Stimulated activated CD8-positive, alpha-beta memory T cell treated with anti-CD3 and anti-CD28 coated beads, Interleukin-4, amount 100 ng/mL, for 48 hours (primary cell): ENCODE data around the gene NUP58.
"Not testable (repeated sequence)": the region's sequence is repeated elsewhere in the genome, so short reads cannot be mapped to it uniquely, and the experiment has no call there.

Experiments used
- DNase-seq: peaks from one replicate; pipeline ENCODE4 v3.0.0-alpha.2; 2020

Gene NUP58

GRCh38 chr13:25306671-25307464 lies 5.4 kb downstream of the NUP58 start:
- no peak for DNase-seq

DNA sequence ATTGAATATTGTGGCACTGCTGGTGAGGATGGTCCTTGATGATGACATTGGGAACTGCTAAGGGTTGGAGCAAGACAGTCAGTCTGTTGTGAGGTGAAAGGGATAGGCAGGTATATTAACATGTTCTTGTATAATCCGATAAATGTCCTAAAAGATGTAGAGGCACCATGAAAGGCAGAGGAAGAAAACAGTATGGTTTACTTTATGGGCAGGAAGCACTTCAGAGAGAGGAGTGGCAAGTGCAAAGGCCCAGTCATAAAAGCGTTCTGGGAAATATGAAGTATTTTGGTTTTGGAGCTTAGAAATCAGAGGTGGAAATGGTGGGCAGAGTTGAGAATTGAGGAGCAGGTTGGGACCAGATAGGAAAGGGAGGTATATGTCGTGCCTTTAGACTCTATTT lies 9.5 kb downstream of the NUP58 start:
- no peak for DNase-seq

DNA sequence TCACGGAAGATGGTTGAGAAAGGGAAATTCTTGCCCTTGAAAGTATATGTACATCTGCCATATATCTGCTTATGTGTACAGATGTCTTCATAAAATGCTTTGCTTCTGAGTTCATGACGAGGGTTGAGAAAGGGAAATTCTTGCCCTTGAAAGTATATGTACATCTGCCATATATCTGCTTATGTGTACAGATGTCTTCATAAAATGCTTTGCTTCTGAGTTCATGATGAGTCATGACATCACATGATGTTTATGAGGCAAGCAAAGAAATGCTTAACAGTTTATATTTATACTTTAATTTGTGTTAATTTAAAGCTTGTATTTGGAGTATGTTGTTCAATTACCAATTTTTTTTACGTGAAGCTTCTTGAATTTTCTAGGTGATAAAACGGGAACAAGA lies 17.5 kb downstream of the NUP58 start:
- not testable (repeated sequence) for DNase-seq

GRCh38 chr13:25319771-25320170 lies 18.3 kb downstream of the NUP58 start:
- no peak for DNase-seq

- DNase-seq, result no peak
These were observed 22.7 kb downstream of the NUP58 start for GRCh38 chr13:25324100-25324499.

GRCh38 chr13:25329706-25330105 lies 28.3 kb downstream of the NUP58 start:
- DNase-seq, result no peak

DNA sequence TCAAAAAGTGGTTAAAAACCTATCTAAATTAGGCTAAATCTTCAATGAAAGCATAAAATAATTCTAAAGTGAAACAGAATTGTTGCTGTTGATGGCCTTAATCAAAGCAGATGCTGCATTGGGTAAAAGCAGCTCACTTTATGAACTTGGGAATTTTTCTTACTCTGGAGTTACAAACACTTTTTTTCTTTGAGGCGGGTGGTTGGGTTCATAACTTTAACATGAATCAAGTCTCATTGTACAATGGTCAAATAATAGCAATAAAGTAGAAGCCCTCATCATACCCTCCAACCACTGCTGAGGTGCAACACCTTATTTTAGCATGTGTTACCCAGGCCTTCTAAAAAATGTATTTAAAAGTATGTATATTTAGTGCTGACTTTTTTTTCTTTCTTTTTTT lies 29.1 kb downstream of the NUP58 start:
- DNase-seq, result no peak

DNA sequence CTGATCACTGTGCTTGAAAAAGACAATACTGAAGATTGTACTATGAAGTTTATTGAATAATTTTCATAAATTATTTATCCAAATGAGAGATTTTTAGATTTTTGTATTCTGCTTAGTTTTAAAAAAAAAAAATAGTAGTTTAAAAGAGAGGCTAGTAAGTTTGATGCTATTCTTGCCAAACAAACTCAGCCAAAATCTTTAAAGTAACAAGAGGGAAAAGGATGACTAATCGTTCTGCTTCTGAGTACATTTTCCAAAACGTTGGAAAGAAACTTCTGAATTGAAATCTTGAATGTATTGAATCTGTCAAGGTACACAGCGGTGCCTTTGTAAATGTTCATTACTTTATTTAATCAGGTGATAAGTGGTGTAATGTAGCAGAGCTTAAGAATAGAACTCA lies 34.4 kb downstream of the NUP58 start:
- DNase-seq, result no peak

DNA sequence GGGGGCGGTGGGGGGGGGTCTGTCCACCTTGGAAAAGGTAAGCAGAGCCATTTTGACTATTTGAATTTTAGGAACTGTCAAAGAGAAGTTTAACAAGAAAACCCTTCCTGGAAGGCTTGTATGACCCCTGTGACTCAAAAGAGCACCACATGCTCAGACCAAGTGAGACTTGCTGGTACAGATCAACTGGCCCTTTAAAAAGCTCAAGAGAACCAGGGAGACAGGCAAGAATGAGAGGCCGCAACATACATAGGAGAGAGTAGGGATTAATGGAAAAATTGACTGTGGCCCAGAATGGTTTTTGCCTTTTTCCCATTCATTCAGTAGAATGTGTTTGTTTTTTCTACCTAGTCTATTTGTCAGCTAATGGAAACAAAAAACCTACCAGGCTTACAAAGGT lies 44.2 kb downstream of the NUP58 start:
- DNase-seq, result no peak

DNA sequence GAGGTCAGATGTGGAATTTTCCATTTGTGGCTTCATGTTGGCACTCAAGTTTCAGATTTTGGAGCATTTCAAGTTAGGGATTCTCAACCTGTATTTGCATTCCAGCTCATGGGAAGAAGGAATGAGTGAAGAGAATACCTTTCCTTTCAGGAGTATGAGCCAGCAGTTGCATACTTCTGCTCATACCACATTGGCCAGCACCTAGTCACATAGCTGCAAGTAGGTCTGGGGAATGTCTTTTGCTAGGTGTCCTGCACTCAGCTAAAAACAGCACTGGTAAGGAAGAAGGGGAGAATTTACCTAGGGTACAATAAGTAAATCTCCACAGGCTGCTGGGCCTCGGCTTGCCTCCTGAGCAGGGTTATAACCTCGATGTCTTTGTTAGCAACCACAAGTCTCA lies 45.7 kb downstream of the NUP58 start:
- no peak for DNase-seq

DNA sequence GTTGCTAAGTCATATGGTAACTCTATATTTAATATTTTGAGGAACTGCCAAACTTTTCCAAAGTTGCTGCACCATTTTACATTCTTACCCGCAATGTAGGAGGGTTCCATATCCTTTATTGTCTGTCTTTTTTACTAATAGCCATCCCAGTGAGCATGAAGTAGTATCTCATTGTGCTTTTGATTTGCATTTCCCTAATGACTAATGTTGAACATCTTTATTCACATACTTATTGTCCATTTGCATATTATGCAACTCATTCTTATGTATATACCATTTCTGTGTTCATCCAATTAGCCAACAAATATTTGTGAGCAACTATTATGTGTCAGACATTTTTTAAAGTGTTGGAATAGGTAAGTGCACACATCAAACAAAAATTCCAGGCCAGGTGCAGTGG lies 50.0 kb downstream of the NUP58 start:
- DNase-seq, result no peak

DNA sequence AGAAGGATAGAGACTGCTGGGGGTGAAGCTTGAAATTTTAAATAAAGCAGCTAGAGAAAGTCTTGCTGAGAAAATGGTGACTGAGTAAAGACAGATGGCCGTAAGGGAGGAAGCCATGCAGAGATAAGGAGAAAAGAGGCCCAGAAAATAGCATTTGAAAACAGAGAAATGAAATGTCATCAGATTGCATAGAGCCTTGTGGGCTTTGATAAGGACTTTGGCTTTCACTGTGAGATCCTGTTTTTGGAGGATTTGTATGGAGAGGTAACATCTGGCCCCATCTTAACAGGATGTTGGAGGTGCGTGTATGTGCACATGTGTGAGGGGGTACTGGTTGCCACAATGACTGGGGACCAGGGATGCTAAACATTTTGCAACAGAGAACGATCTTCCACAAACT lies 50.8 kb downstream of the NUP58 start:
- DNase-seq, result no peak

GRCh38 chr13:25352806-25353205 lies 51.4 kb downstream of the NUP58 start:
- no peak for DNase-seq

GRCh38 chr13:25353344-25353743 lies 51.9 kb downstream of the NUP58 start:
- DNase-seq, result no peak

GRCh38 chr13:25354377-25354776 lies 53.0 kb downstream of the NUP58 start:
- no peak for DNase-seq

DNA sequence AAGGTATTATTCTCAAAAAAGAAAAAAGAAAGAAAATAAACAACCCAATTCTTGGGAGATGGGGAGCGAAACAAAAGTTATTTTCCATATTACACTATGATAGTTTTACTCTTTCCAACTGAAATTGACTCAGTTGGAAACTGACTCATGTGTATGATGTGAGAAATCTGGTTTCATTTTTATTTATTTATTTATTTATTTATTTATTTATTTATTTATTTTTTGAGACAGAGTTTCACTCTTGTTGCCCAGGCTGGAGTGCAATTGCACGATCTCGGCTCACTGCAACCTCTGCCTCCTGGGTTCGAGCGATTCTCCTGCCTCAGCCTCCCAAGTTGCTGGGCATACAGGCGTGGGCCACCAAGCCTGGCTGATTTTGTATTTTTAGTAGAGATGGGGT lies 59.0 kb downstream of the NUP58 start:
- not testable (repeated sequence) for DNase-seq

GRCh38 chr13:25365720-25366235 lies 64.4 kb downstream of the NUP58 start:
- no peak for DNase-seq

- DNase-seq, result no peak
These were observed 69.9 kb downstream of the NUP58 start for GRCh38 chr13:25371158-25371874.

GRCh38 chr13:25371875-25372283 lies 70.5 kb downstream of the NUP58 start, which contains the start of gene ATP8A2:
Gene ATP8A2, plus strand, starts transcription at chr13:25371974. Its CDS starts 239 bp downstream, at chr13:25372213.
- no peak for DNase-seq

DNA sequence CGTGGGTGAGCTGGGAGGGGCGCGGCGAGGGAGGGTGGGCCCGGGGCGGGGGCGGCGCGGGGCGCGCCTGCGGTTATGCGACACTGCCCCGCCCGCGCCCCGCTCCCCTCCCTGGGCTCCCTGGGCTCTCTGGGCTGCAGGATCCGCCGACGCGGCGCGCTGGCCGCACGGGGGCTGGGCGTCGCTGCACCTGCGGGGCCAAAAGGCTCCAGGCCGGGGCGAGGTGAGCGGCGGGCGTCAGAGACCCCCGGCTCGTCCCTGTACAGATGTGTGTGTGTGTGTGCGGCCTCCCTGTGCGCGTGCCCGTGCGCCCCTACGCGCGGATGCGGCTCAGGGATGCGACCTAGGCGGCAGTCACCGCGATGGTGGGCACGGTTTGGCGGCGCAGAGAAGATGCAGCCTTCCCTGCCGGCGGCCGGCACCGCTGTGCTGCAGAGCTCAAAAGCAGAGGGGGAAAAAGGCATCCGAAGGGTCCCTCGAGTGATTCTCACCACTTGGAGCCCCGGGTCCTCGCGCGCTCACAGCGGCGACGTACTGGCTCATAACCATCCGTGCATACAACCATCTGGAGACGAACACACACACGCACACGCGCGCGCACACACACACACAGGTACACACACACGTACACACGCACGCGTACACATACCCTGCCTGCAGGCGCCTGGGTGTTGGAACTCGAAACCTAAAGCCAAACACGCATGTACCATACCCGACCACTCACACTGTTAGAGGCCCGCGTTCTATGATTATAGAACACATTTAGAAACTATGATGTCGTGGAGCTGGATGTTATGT lies 71.1 kb downstream of the NUP58 start:
- DNase-seq, result no peak

DNA sequence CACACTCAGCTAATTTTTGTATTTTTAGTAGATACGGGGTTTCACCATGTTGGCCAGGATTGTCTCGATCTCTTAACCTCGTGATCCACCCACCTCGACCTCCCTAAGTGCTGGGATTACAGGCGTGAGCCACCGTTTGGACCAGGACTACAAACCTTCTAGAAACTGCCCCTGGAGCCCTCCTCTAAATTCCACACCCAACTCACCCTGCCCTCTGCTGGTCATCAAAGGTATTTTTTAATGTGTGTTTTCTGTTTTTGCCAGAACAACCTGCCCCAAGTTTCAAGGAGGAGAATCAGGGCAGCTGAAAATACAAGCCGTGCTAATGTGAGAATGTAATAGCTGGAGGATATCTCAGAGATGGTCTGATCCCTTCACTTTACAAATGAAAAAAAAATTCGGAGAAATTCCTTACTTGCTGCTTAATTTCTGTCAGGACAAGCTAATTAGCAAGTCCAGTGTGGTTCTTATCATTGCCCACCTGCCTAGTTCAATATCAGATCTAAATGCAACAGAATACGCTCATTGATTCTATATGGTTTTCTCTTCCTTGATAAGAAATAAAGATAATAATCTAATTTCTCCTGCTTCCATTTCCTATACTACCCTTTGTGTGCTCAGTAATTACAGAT lies 74.4 kb downstream of the NUP58 start:
- peak; percentile 49 for DNase-seq

DNA sequence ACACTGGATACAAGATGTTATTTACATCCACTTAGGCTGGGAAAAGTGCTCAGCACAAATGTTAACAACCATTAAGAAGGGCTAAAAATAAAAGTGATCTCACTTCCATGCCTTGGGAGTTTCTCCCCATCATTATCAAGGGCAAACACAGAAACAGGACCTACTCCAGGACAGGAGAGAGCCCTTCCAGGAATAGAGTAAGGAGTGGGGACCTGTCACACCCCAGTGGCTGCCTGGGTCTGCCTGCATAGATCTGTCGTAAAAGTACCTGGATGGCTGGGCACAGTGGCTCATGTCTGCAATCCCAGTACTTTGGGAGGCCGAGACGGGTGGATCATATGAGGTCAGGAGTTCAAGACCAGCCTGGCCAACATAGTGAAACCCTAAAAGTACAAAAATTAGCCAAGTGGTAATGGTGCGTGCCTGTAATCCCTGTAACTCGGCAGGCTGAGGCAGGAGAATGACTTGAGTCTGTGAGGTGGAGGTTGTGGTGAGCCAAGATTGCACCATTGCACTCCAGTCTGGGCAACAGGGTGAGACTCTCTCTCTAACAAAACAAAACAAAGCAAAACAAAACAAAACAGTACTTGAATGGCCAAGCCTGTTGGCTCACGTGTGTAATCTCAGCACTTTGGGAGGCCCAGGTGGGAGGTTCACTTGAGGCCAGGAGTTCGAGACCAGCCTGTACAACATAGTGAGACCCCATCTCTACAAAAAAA lies 76.0 kb downstream of the NUP58 start:
- DNase-seq, result no peak
